Measurements from ENCODE around the gene TEX19. TPM values are rescaled to one million over a fixed set of nuclear protein-coding genes. Genes with fewer than 3 reads are reported as not detected.

The TEX19 gene
- total RNA-seq, 2 donors from 2014 or later = 0.46 to 0.48 TPM

- no peak for TF ChIP-seq CTCF (conservative IDR thresholded peaks at IDR 0.05)
- Mint-ChIP-seq H3K27me3 (ENCODE audit: insufficient read depth) (peaks cover 8% of the 10 kb centered on the region), H3K36me3 (ENCODE audit: low read depth) (no peaks in the 10 kb centered on the region), H3K4me1 (peaks cover 6% of the 10 kb centered on the region), H3K9me3 (no peaks in the 10 kb centered on the region), H3K4me3 (no peak overlapping the region), H3K27ac (no peak overlapping the region)
- Histone ChIP-seq H3K27me3 (ENCODE audit: control insufficient read depth, insufficient read depth, low read length, poor library complexity, severe bottlenecking) (peaks cover 3% of the 10 kb centered on the region), H3K27ac (ENCODE audit: low read depth, low read length) (no peak overlapping the region), H3K9me3 (ENCODE audit: control insufficient read depth, low read length) (no peaks in the 10 kb centered on the region), H3K4me3 (ENCODE audit: low read length) (no peak overlapping the region), H3K36me3 (ENCODE audit: control insufficient read depth, insufficient read depth, low read length) (no peaks in the 10 kb centered on the region), H3K9ac (ENCODE audit: extremely low read depth, low read length, poor library complexity, severe bottlenecking) (no peak overlapping the region), H3K4me1 (ENCODE audit: control insufficient read depth, insufficient read depth, low read length) (no peaks in the 10 kb centered on the region)
- DNase-seq = no peak
- 89 to 97% methylated on average over 22 to 30 of the region's 30 CpGs for WGBS, 2 experiments (ENCODE audit: insufficient coverage in 1 of 2, insufficient read length in 1 of 2)
Measured at GRCh38 chr17:82325286-82326180, 33.5 kb upstream of the TEX19 start.

DNA sequence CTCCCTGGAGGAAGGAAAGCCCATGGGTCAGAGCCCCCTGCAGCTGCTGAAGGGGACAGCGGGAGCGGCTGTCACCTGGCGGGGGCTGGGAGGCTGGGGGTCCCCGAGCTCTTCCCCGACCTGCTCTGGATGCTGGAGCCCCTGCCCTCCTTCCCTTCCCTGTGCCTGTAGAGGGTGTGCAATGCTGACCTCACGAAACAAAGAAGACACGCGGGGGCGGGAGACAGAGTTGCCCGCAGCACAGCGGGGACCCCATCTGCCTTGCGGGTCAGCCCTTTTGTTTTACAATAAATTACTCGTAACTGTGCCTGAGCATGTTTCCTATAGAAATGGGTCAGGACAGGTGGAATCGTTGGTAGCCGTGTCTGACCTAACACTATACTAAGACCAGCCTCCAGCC is 31.8 kb upstream of the TEX19 start:
- Mint-ChIP-seq H3K36me3 (ENCODE audit: low read depth) (no peaks in the 10 kb centered on the region), H3K27me3 (ENCODE audit: insufficient read depth) (peaks cover 24% of the 10 kb centered on the region), H3K4me3 (no peak overlapping the region), H3K27ac (no peak overlapping the region), H3K9me3 (no peaks in the 10 kb centered on the region), H3K4me1 (peaks cover 6% of the 10 kb centered on the region)
- Histone ChIP-seq H3K4me1 (ENCODE audit: control insufficient read depth, insufficient read depth, low read length) (no peaks in the 10 kb centered on the region), H3K27me3 (ENCODE audit: control insufficient read depth, insufficient read depth, low read length, poor library complexity, severe bottlenecking) (peaks cover 21% of the 10 kb centered on the region), H3K9ac (ENCODE audit: extremely low read depth, low read length, poor library complexity, severe bottlenecking) (no peak overlapping the region), H3K4me3 (ENCODE audit: low read length) (no peak overlapping the region), H3K27ac (ENCODE audit: low read depth, low read length) (no peak overlapping the region), H3K9me3 (ENCODE audit: control insufficient read depth, low read length) (no peaks in the 10 kb centered on the region), H3K36me3 (ENCODE audit: control insufficient read depth, insufficient read depth, low read length) (no peaks in the 10 kb centered on the region)
- TF ChIP-seq CTCF (conservative IDR thresholded peaks at IDR 0.05) = no peak
- WGBS, 2 experiments (ENCODE audit: insufficient coverage in 1 of 2, insufficient read length in 1 of 2) = 44 to 62% methylated on average over 13 to 15 of the region's 15 CpGs
- DNase-seq = no peak

GRCh38 chr17:82327757-82328140 is 31.3 kb upstream of the TEX19 start:
- no peaks in the 10 kb centered on the region for H3K36me3 ChIP-seq (ENCODE audit: control insufficient read depth, insufficient read depth, low read length)
- H3K9ac ChIP-seq (ENCODE audit: extremely low read depth, low read length, poor library complexity, severe bottlenecking) = no peak overlapping the region
- peaks cover 25% of the 10 kb centered on the region for H3K27me3 ChIP-seq (ENCODE audit: control insufficient read depth, insufficient read depth, low read length, poor library complexity, severe bottlenecking)
- peaks cover 7% of the 10 kb centered on the region for H3K4me1 Mint-ChIP-seq
- no peak overlapping the region for H3K4me3 Mint-ChIP-seq
- H3K9me3 Mint-ChIP-seq = no peaks in the 10 kb centered on the region
- no peaks in the 10 kb centered on the region for H3K4me1 ChIP-seq (ENCODE audit: control insufficient read depth, insufficient read depth, low read length)
- no peaks in the 10 kb centered on the region for H3K36me3 Mint-ChIP-seq (ENCODE audit: low read depth)
- 71 to 77% methylated on average over 8 to 13 of the region's 16 CpGs for WGBS, 2 experiments (ENCODE audit: insufficient coverage in 1 of 2, insufficient read length in 1 of 2)
- TF ChIP-seq CTCF (conservative IDR thresholded peaks at IDR 0.05) = no peak
- H3K27ac Mint-ChIP-seq = no peak overlapping the region
- peaks cover 29% of the 10 kb centered on the region for H3K27me3 Mint-ChIP-seq (ENCODE audit: insufficient read depth)
- no peak for DNase-seq
- H3K9me3 ChIP-seq (ENCODE audit: control insufficient read depth, low read length) = no peaks in the 10 kb centered on the region
- no peak overlapping the region for H3K4me3 ChIP-seq (ENCODE audit: low read length)
- H3K27ac ChIP-seq (ENCODE audit: low read depth, low read length) = no peak overlapping the region
